HepG2 (cell line): ENCODE results near the gene PSMD2. TPM values are rescaled to one million over a fixed set of nuclear protein-coding genes. Genes with fewer than 3 reads are reported as not detected.

Experiments
- CENPT ChIP-seq: sonication (generic); formaldehyde crosslinking; IDR thresholded peaks from 2 replicates; pipeline ENCODE4 v1.8.0; 2022; ENCODE audit warnings: low read depth, mild to moderate bottlenecking, moderate library complexity, missing genetic modification reagents
- FLYWCH1 ChIP-seq: sonication (generic); formaldehyde crosslinking; IDR thresholded peaks from 2 replicates; pipeline ENCODE4 v1.8.1; 2023; ENCODE audit warnings: mild to moderate bottlenecking, missing genetic modification reagents
- FOXK1 ChIP-seq: sonication (generic); formaldehyde crosslinking; IDR thresholded peaks from 2 replicates; pipeline ENCODE4 v1.4.0; 2020; ENCODE audit warnings: low read depth, missing genetic modification reagents, borderline replicate concordance
- GZF1 ChIP-seq: sonication (generic); formaldehyde crosslinking; IDR thresholded peaks from 2 replicates; pipeline ENCODE4 v1.5.1; 2020; ENCODE audit warnings: mild to moderate bottlenecking, missing genetic modification reagents
- HIVEP1 ChIP-seq: sonication (generic); formaldehyde crosslinking; IDR thresholded peaks from 2 replicates; pipeline ENCODE4 v1.4.0; 2020; ENCODE audit warnings: mild to moderate bottlenecking, missing genetic modification reagents
- HOMEZ ChIP-seq: IDR thresholded peaks from 2 replicates; pipeline ENCODE4 v1.6.1; 2016; ENCODE audit warnings: low read depth
- IRF2 ChIP-seq: IDR thresholded peaks from 2 replicates; pipeline ENCODE4 v1.6.1; 2018; ENCODE audit warnings: missing genetic modification reagents, missing compliant biosample characterization
- KDM2A ChIP-seq: sonication (generic); formaldehyde crosslinking; IDR thresholded peaks from 2 replicates; pipeline ENCODE4 v1.4.0; 2020; ENCODE audit warnings: low read depth, missing genetic modification reagents, borderline replicate concordance
- NCOR1 ChIP-seq: fragments of 200-600 bp; sonication (generic); IDR thresholded peaks from 2 replicates; pipeline ENCODE4 v1.7.0; 2017; ENCODE audit warnings: antibody characterized with exemption, low read length, borderline replicate concordance
- NR2C2 ChIP-seq: sonication (generic); formaldehyde crosslinking; IDR thresholded peaks from 2 replicates; pipeline ENCODE4 v1.4.0; 2020; ENCODE audit warnings: missing genetic modification reagents, mild to moderate bottlenecking, moderate library complexity, borderline replicate concordance
- PITX1 ChIP-seq: sonication (generic); formaldehyde crosslinking; IDR thresholded peaks from 2 replicates; pipeline ENCODE4 v1.5.1; 2020; ENCODE audit warnings: mild to moderate bottlenecking, missing genetic modification reagents
- RFX5 ChIP-seq: IDR thresholded peaks from 2 replicates; pipeline ENCODE4 v1.6.1; 2011; ENCODE audit warnings: low read depth, low read length, improper control_type of control experiment
- SOX5 ChIP-seq: IDR thresholded peaks from 2 replicates; pipeline ENCODE4 v1.6.1; 2016; ENCODE audit warnings: borderline replicate concordance
- SP140L ChIP-seq: sonication (generic); formaldehyde crosslinking; IDR thresholded peaks from 2 replicates; pipeline ENCODE4 v1.4.0; 2020; ENCODE audit warnings: missing genetic modification reagents, borderline replicate concordance
- ZGPAT ChIP-seq: IDR thresholded peaks from 2 replicates; pipeline ENCODE4 v1.6.1; 2016; ENCODE audit warnings: mild to moderate bottlenecking
- ZNF598 ChIP-seq: sonication (generic); formaldehyde crosslinking; IDR thresholded peaks from 2 replicates; pipeline ENCODE4 v1.5.1; 2020; ENCODE audit warnings: mild to moderate bottlenecking, missing genetic modification reagents, borderline replicate concordance
- ZNF879 ChIP-seq: sonication (generic); formaldehyde crosslinking; IDR thresholded peaks from 2 replicates; pipeline ENCODE4 v1.8.1; 2023; ENCODE audit warnings: missing genetic modification reagents
- polyA plus RNA-seq, 8 experiments: library from polyadenylated mRNA; depleted of rRNA in 3 of 8; stranded (reverse) in 7 of 8; unstranded in 1 of 8; fragments of >200 nt; fragmentation: Illumina TruSeq in 4 of 8; extraction: Trizol in 4 of 8; gene quantifications; 2 replicates each; pipeline versions ENCODE4 v1.2.1 to v1.2.3, GENCODE V29; 2011 to 2016; ENCODE audit warnings: low read depth in 4 of 8, missing spikeins in 1 of 8, mixed read lengths in 1 of 8; ENCODE audit not compliant: insufficient read depth in 1 of 8
- total RNA-seq, 5 experiments: library from RNA; depleted of rRNA; stranded (reverse); fragments of >200 nt; fragmentation: Illumina TruSeq; extraction: Trizol; gene quantifications; 2 replicates each; pipeline ENCODE4 v1.2.3, GENCODE V29; 2016; ENCODE audit warnings: low read depth in 1 of 5
- TF ChIP-seq, protein P1 (sequence below): sonication (generic); formaldehyde crosslinking; conservative IDR thresholded peaks from 2 replicates; pipeline ENCODE4 v1.8.0; 2022; ENCODE audit warnings: mild to moderate bottlenecking, moderate library complexity, missing genetic modification reagents
- TF ChIP-seq, protein P2 (sequence below): sonication (generic); formaldehyde crosslinking; IDR thresholded peaks from 2 replicates; pipeline ENCODE4 v1.4.0; 2020; ENCODE audit warnings: missing genetic modification reagents
- TF ChIP-seq, protein P3 (sequence below): conservative IDR thresholded peaks from 2 replicates; pipeline ENCODE4 v1.6.1; 2018; ENCODE audit warnings: missing genetic modification reagents

The PSMD2 gene
- total and polyA plus RNA-seq, 2 of the 13 experiments (the other 11 are each of a cell fraction or from before 2014, with no cell fraction given), result 125 to 200 TPM

- TF ChIP-seq HOMEZ (CRISPR knock-in tag) (0 out of 2 replicates have a peak, but pooled peaks have one; percentile 14), IRF2 (CRISPR knock-in tag) (peak; percentile 23; the same call in 1 of the 2 replicates), ZGPAT (CRISPR knock-in tag) (peak; percentile 83), ZNF879 (CRISPR knock-in tag) (0 out of 2 replicates have a peak, but pooled peaks have one; percentile 47), PITX1 (0 out of 2 replicates have a peak, but pooled peaks have one; percentile 9), ZNF598 (CRISPR knock-in tag) (no peak), CENPT (0 out of 2 replicates have a peak, but pooled peaks have one; percentile 73), FOXK1 (CRISPR knock-in tag) (peak; percentile 14; the same call in 1 of the 2 replicates), FLYWCH1 (CRISPR knock-in tag) (no peak), GZF1 (0 out of 2 replicates have a peak, but pooled peaks have one; percentile 18), KDM2A (peak; percentile 100), RFX5 (0 out of 2 replicates have a peak, but pooled peaks have one; percentile 30), NR2C2 (CRISPR knock-in tag) (peak; percentile 43; the same call in 1 of the 2 replicates), SOX5 (CRISPR knock-in tag) (0 out of 2 replicates have a peak, but pooled peaks have one; percentile 20), HIVEP1 (0 out of 2 replicates have a peak, but pooled peaks have one; percentile 55), SP140L (CRISPR knock-in tag) (0 out of 2 replicates have a peak, but pooled peaks have one; percentile 11), NCOR1 (no peak)
- TF ChIP-seq, protein P1, sequence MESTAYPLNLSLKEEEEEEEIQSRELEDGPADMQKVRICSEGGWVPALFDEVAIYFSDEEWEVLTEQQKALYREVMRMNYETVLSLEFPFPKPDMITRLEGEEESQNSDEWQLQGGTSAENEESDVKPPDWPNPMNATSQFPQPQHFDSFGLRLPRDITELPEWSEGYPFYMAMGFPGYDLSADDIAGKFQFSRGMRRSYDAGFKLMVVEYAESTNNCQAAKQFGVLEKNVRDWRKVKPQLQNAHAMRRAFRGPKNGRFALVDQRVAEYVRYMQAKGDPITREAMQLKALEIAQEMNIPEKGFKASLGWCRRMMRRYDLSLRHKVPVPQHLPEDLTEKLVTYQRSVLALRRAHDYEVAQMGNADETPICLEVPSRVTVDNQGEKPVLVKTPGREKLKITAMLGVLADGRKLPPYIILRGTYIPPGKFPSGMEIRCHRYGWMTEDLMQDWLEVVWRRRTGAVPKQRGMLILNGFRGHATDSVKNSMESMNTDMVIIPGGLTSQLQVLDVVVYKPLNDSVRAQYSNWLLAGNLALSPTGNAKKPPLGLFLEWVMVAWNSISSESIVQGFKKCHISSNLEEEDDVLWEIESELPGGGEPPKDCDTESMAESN (CRISPR knock-in tag), result peak; percentile 71; the same call in 1 of the 2 replicates
- TF ChIP-seq, protein P2, sequence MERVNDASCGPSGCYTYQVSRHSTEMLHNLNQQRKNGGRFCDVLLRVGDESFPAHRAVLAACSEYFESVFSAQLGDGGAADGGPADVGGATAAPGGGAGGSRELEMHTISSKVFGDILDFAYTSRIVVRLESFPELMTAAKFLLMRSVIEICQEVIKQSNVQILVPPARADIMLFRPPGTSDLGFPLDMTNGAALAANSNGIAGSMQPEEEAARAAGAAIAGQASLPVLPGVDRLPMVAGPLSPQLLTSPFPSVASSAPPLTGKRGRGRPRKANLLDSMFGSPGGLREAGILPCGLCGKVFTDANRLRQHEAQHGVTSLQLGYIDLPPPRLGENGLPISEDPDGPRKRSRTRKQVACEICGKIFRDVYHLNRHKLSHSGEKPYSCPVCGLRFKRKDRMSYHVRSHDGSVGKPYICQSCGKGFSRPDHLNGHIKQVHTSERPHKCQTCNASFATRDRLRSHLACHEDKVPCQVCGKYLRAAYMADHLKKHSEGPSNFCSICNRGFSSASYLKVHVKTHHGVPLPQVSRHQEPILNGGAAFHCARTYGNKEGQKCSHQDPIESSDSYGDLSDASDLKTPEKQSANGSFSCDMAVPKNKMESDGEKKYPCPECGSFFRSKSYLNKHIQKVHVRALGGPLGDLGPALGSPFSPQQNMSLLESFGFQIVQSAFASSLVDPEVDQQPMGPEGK (CRISPR knock-in tag), result peak; percentile 63
- TF ChIP-seq, protein P3, sequence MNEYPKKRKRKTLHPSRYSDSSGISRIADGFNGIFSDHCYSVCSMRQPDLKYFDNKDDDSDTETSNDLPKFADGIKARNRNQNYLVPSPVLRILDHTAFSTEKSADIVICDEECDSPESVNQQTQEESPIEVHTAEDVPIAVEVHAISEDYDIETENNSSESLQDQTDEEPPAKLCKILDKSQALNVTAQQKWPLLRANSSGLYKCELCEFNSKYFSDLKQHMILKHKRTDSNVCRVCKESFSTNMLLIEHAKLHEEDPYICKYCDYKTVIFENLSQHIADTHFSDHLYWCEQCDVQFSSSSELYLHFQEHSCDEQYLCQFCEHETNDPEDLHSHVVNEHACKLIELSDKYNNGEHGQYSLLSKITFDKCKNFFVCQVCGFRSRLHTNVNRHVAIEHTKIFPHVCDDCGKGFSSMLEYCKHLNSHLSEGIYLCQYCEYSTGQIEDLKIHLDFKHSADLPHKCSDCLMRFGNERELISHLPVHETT, result peak; percentile 68; the same call in 1 of the 2 replicates
These were observed 36.9 kb downstream of the PSMD2 start (continued) for GRCh38 chr3:184335661-184336546.
